NK-92 treated with Interleukin-12 subunit alpha and Interleukin-12 subunit beta, amount 100 ng/mL, for 24 hours (cell line): ENCODE measurements around the gene MAP3K8.
A peak's percentile ranks its signal among the peaks of the same experiment; 100 is the strongest.
"Not testable (repeated sequence)": the region's sequence is repeated elsewhere in the genome, so short reads cannot be mapped to it uniquely, and the experiment has no call there.

Source experiments
- DNase-seq: peaks from one replicate; lab custom pipeline; 2025; lab: John Stamatoyannopoulos, UW

Gene MAP3K8

DNA sequence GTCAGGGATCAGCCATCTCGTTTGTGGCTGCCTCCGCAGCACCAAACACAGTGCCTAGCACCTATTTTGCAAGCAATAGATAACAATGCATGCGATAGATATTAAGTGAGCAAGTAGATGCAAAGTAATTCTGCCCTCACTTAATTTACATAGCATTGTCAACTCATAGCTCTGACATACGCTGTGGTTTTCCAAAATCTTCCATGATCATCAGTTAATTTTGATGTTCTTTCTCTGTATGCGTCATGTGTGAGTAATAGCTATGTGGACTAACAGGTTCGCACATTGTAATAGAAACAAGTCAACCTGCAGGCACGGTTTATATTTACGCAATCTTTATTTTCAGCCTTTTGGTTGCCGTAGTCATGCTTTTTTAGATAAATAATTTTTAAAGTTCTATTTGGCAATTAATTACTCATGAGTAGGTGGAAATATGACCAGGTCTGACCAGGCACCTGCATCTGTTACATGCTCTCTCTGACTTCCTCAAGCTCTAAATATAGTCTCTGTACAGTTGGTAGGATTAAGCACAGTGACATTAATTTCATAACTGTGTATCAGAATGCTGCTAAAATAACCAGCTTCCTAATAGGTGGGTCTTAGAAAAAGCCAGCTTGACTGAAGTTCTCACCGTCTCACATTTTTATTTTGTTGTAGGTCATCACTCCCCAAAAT, 13.3 kb downstream of the MAP3K8 start:
- no peak for DNase-seq

DNA sequence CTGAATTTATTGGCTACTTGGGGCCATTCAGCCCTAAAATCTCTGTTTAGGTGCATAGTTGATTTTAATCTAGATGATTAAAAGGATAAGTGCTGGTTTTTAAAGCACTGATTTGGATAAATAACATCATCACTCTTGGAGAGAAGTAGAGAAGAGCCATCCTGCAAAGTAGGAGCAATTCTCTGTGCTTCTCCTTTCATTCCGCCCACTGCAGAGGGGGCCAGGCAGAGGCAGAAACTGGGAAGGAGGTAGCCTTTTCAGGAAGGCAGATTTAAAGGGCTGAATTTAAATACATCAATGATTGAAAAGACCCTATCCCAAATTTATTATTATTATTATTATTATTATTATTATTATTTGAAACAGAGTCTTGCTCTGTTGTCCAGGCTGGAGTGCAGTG, 14.1 kb downstream of the MAP3K8 start:
- DNase-seq, result no peak

DNA sequence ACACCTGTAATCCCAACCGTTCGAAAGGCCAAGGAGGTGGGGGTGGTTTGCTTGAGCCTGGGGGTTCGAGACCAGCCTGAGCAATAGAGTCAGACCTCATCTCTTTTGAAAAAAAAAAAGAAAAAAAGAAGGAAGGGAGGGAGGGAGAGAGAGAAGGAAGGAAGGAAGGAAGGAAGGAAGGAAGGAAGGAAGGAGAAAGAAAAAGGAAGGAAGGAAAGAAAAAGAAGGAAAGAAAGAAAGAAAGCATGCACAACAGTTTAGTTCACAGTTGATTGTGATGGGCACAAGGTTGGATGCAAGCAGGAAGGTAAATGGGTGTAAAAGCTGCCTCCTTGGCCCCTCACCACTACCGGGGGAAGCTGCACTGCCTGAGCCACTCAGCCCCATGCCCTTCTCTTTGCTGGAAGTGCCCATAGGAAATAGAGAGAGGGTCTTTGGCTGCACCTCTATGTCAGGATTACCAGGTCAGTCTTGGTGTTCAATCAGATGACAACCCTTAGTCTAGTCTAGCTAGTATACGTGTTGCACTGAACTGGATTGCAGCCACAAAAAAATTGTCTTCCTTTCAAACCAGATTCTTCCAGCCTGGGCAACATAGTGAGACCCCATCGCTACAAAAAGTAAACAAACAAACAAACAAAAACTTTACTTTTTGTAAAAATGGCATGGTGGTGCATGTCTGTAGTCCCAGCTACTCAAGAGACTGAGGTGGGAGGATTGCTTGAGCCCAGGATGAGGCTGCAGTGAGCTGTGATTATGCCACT, 20.0 kb downstream of the MAP3K8 start:
- DNase-seq, result no peak

DNA sequence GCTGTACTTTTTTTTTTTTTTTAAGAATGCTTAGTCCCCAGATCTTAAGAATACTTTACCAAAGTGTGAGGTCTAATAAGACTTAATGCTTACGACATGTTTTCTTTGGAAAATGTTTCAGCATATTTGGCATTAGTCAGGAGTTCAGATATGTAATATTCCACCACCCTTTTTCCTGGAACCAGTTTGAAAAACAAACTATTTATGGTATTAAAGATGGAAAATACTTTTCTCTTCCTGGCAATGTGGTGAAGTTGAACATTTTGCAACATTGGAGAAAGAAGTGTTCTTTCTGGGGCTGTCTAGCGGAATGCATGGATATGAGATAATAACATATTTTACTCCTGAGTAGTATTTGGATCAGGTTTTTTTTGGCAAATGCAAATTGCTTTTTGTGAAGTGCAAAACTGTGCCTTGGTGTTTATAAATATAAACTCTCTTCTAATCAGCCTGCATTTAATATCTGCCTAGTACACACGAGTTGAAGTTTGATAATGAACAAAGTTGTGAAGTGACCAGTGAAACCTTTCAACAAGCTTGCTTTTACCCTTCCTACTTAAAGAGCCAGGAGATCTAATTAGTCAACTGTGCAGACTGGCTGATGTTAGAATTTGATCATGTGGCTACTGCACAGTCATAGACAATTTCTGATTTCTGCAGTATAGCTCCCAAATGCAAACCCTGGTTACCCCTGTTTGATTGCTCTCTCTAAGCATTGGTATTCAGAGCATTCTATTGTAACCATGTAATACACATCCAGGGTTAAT, 20.9 kb downstream of the MAP3K8 start:
- no peak for DNase-seq

DNA sequence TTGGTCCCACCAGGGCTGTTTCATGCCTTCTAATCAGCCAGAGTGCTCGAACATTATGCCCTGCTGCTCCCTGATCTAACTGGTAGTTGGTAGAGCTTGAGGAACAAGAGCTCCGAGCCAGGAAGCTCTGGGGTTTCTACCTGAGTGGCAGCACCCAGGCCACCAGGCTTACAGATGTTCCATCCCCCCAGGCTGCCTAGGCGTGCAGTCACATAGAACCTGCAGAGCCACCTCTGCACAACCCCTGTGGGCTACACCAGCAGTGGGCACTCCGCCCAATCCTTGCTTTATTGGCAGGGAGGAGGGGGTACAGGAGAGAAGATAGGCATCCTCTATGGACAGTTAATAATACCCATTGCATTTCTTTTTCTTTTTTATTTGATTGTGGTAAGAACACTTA, 21.8 kb downstream of the MAP3K8 start:
- peak; percentile 9 for DNase-seq

DNA sequence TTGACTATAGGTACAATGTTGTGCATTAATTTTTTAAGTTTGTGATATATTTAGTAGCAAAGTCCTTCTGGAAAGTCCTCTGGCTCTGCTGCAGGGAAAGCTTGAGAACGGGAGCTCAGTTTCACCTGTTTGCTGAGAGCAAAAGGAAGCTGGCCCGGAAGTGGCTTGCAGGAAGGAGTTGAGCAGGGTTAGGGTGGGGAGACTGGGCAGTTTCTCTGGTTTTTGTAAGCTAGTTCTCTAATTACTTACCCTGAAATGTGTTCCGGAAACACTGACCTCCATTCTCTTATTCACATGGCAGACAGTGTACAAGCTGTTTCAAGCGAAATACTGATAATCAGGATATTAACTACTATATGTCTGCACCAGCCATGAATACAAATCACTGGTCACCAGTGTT, 22.3 kb downstream of the MAP3K8 start:
- DNase-seq, result peak; percentile 27

DNA sequence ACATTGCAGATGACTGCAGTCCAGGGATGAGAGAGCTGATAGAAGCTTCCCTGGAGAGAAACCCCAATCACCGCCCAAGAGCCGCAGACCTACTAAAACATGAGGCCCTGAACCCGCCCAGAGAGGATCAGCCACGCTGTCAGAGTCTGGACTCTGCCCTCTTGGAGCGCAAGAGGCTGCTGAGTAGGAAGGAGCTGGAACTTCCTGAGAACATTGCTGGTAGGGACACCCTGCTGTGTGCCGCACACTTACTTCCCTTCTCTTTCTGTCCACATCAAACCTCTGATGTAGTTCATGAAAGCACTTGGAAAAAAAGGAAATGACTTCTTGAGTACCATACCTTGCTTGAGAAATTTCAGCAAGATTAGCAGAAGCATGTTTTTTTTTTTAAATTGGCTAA, 25.3 kb downstream of the MAP3K8 start:
- DNase-seq, result no peak

DNA sequence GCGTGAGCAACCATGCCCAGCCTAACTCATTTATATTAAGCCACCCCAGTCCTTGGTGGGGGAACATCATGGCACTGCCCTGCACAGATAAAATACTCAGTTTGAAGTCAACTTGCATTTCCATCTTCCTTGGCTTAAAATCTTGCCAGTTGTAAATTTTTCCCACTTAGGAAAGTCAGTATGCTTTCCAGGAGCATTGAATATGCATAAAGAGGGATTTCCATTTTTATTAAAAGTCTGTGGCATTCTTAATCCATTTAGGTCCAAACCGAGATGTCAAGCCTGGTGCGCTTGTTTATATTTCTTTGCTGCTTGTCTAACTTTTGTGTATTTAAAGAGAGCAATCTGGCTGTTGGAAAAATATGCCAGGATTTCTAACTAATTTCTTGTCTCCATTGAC, 26.1 kb downstream of the MAP3K8 start:
- DNase-seq, result no peak

DNA sequence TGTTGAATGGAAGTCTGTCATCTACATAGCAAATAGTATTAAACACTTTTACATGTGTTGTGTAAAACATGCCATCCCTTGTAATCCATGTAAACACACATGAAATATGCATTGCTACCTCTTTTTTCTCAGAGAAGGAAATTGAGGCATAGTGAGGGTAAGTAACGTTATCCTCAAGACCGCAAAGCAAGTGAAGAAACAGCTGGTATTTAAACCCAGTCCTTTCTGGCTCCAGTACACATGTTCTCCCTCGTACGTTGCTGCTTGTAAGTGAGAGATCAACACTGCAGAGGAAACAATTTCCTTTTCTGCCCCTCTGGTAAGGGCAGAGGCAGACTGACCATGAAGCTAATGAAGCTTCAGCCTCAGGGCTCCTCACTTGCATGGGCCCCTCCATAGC, 28.5 kb downstream of the MAP3K8 start:
- DNase-seq, result no peak

DNA sequence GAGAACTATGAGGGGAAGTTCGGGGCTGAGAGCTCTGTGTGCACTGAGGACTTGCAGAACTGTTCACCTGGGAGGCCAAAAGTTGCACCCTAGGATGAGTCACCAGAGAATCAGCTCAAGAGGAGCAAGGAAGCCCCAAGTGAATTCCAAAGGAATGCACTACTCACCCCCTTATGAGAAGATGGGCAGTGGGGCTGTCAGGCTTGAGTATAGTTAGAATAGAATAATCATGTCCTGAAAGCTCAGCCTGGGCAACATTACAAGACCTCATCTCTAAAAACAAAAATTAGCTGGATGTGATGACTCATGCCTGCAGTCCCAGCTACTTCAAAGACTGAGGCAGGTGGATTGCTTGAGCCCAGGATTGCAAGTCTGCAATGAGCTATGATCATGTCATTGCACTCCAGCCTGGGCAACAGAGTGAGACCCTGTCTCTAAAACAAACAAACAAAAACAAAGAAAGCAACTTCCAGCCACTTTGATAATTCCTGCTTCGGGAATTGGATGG, 30.0 kb downstream of the MAP3K8 start:
- DNase-seq, result no peak

DNA sequence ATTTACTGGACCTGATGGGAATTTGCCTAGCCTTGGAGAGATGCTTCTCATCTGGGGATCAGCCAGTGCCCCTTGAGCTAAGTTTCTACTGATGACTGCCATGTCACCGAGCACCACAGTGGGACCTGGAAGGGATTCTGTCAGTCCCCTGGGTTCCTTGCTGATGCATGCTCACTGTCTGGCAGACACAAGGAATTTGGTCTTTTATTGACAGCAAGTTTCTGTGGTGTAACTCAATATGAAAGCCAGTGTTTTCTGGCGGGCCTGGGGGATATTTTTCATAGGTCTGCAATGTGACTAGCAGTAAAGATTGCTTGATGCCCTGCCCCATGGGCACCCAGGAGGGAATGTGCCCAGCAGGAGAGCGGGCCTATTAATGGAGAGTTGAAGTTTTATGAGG, 30.7 kb downstream of the MAP3K8 start:
- DNase-seq, result no peak

DNA sequence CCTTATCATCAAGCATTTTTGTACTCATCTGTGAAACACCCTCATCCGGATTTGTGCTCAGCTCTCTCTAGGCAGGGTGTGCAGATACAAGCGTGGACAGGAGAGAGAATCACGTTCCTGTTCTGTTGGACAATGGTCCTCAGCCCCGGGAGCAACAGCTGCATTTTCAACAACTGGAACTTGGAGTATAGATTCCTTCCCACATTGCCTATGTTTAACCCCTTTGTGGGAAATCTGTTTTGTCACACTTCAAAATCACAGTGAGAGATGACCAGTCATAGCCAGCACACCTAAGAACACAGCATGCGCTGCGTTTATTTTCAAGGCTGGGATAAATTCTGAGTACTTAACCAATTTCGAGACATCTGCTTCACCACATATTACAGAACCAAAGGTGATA, 32.5 kb downstream of the MAP3K8 start:
- no peak for DNase-seq

DNA sequence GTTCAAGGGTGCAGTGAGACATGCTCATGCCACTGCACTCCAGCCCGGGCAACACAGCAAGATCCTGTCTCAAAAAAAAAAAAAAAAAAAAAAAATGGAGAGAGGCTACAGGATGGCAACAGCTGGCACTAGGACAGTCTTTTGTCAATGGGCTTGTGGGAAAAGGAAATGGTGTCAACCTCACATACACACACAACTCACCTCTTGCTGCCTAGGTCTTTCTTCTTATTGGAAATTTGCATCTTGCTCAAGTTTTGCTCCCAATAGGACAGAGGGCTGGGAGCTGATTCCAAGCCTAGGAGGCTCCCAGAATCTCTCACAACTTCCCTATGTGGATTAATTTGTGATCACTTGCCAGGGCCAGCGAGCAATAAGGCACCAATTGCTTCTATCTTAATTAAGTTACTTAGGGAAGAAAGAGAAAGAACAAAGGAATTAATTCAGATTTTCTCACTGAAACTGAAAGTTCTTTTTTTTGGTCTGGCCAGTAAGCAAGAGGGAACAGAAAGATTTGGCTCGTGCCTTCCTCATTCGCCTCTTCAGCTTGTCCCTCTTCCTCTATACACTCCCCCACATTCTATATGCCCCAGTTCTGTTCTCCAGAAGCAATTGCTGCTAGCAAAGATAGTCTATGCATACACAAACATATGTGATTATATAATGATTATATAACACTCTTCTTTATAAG, 33.8 kb downstream of the MAP3K8 start:
- no peak for DNase-seq

DNA sequence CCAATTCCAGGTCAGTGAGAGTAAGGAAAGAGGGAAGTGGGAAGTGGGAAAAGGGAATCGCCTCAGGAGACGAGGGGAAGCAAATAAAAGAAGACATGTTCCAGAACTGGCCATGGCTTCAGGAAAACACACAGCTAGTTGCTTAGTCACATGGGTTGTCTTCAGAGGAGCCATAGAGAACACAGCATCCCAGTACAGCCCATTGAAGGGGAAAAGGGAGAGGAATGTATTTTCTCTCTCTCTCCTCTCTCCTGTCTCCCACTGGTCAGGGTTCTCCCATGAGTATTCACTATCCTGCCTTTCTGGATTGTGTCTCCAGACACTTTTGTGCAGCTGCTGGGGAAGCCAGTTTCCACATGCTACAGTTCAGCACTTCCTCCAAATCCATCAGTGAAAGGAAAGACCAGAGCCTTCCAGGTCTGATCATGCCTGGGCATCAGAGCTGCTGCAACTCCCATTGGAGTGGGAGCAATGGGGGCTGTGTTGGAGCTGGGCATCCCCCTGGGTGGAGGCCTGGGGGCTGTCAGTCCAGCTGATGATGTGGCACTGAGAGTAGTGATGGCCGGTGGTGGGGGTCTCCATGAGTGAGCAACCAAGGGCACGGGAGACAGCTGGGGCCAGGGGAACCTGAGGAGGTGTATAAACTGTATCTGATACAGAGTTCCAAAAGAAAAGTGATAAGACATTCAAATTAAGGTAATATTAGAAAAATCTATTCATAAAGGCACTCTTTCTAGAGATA, 38.6 kb downstream of the MAP3K8 start:
- DNase-seq, result no peak

DNA sequence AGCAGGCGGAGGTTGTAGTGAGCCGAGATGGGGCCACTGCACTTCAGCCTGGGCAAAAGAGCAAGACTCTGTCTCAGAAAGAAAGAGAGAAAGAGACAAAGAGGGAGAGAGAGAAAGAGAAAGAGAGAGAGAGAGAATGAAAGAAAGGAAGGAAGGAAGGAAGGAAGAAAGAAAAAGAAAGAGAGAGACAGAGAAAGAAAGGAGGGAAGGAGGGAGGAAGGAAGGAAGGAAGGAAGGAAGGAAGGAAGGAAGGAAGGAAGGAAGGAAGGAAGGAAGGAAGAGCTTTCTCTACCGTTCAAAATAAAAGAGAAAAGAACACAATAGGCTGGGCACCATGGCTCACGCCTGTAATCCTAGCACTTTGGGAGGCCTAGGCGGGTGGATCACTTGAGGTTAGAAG, 41.5 kb downstream of the MAP3K8 start:
- DNase-seq, result not testable (repeated sequence)

DNA sequence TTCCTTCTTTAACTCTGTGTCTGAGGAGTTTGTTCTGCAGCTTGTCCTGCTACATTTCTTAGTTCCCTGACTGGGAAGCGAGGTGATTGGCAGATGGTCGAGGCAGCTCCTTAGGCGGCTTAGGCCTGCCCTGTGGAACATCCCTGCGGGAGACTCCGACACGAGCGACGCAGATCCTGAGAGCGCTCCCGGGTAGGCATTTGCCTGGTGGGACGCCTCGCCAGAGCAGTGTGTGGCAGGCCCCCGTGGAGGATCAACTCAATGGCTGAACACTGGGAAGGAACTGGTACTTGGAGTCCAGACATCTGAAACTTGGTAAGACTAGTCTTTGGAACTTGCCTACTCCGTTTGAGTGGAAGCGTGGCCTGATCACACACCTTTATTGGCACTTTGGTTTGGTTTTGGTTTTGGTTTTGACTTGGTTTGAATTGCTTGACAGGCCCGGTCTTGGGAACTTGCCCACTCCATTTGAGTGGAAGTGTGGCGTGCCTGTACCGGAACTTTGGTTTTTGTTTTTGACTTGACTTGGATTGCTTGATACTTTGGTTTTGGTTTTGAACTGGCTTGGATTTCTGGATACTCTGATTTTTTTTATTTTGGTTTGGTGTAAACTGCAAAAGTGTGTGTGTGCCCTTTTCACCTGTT, 42.6 kb downstream of the MAP3K8 start:
- DNase-seq, result no peak

DNA sequence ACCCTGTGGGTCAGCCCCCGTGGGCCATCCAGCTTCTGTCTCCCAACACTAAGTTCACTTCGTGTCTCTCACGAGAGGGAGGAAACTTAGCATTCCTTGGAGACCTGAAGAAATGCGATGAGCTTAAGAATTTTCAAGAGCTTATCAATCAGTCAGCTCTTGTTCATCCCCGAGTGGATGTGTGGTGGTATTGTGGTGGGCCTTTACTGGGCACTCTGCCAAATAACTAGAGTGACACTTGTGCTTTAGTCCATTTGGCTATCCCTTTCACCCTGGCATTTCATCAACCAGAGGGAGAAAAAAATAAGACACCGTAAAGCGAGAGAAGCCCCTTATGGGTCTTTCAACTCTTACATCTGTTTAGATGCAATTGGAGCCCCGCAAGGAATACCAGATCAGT, 45.5 kb downstream of the MAP3K8 start:
- not testable (repeated sequence) for DNase-seq

DNA sequence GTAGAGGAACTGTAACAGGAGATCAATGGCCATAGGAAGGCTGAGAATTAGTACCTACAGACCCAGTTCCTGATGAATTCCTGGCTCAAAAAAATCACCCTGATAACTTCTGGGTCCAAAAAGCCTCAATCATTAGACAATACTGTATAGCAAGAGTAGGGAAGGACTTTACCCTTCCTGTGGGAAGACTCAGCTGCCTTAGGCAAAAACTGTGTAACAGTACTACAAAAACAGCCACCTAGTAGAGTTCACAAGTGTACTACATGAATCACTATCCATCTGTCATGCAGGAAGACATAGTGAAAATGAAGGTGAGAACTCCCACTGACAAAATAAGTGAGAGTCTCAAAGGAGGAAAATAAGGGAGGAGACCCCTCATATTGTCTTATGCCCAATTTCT, 47.6 kb downstream of the MAP3K8 start:
- no peak for DNase-seq

DNA sequence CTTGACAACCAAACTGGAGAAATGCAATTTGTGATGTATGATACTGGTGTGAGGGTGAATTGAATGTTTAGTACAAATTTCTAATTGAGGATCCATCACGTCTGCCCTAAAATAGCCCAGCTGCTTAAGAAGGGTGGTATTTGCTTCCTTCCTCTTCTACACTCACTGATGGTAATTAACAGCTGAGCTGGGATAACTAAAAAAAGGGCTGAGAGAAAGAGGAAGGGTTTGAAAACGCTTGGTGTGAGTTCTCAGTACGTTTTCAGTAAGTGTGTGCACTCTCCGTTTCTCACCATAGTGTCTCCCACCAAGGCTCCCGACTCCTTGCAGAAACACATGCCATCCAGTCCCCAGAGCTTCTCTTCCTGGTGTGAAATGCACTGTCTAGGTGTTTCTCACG, 54.3 kb downstream of the MAP3K8 start:
- DNase-seq, result no peak

DNA sequence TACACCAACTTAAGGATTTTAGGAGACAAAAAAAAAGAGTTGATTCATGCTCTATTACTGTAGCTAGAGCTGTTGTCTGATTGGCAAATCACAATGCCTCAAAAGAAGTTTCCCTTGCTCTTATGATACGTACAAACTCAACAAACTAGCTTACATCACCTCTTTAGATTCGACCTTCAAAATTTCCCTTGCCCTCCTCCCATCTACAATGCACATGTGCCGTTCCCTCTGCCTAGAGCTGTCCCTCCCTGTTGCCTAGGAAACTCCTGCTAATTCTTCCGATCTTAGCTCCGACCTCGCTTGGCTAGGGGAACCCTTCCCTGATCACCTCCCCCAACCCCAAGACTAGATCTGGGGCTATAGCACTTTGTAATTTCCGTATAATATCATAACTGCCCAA, 55.4 kb downstream of the MAP3K8 start:
- DNase-seq, result no peak
